ES-I3 (cell line): ENCODE results near the gene RRAGC.

Experiments used
- H3K36me3 ChIP-seq: 2 replicates; pipeline ENCODE4 v1.6.1; 2013; ENCODE audit warnings: mild to moderate bottlenecking, low read length, control low read depth, moderate library complexity; ENCODE audit not compliant: insufficient read depth
- H3K4me1 ChIP-seq: 2 replicates; pipeline ENCODE4 v1.6.1; 2013; ENCODE audit warnings: mild to moderate bottlenecking, control low read depth, low read length; ENCODE audit not compliant: insufficient read depth
- H3K9ac ChIP-seq: 2 replicates; pipeline ENCODE4 v1.6.1; 2013; ENCODE audit warnings: low read depth, mild to moderate bottlenecking, low read length, moderate library complexity
- H3K9me3 ChIP-seq: 2 replicates; pipeline ENCODE4 v1.6.1; 2013; ENCODE audit warnings: mild to moderate bottlenecking, low read length, moderate library complexity; ENCODE audit not compliant: control insufficient read depth, insufficient read depth

Gene RRAGC, protein sequence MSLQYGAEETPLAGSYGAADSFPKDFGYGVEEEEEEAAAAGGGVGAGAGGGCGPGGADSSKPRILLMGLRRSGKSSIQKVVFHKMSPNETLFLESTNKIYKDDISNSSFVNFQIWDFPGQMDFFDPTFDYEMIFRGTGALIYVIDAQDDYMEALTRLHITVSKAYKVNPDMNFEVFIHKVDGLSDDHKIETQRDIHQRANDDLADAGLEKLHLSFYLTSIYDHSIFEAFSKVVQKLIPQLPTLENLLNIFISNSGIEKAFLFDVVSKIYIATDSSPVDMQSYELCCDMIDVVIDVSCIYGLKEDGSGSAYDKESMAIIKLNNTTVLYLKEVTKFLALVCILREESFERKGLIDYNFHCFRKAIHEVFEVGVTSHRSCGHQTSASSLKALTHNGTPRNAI

DNA sequence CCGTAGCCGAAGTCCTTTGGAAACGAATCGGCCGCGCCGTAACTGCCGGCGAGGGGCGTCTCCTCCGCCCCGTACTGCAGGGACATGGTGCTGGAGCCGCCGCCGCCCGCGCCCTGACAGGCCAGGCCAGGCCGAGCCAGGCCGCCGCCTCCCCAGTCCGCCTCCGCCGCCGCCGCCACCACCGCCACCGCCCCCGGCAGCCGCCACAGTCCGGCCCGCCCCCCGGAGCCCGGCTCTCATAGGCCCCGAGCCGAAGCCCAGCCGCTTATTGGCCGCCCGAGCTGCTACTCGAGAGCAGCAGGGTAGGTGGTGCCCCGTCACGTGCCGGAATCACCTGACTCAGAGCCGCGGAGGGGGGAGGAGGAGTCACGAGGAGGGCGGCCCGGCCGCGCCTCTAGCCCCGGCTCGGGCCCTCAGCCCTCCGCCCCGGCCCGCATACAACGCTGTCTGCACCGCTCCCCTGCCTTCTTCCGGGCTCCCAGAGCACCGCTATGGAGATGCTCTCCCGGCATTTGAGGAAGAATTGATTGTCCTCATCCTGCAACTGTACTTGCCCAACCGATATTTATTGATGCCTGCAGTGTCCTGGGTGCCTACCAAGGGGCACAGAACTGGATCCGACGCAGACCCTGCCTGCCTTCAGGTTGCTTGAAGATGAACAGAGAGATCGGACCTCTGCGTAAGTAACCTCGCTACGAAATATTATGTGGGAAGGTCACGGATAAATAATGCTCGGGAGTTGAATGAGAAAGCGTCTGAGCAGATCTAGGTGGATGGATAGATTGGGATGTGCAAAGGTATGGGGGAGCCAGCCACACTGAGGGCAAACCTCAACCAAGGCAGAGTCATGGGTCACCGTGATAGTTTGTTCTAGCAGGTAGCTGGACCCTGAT is at the start of gene RRAGC:
TSS of gene RRAGC (minus strand) at position 212 of the 893 bp plus-strand sequence. CDS start at position 86, 126 bp downstream.
- no peaks in the 10 kb centered on the region for H3K9me3 ChIP-seq
- peaks cover 10% of the 10 kb centered on the region; the same call in 1 of the 2 replicates for H3K36me3 ChIP-seq
- H3K9ac ChIP-seq, result peak within 1 kb of the TSS; percentile 91
- H3K4me1 ChIP-seq, result no peaks in the 10 kb centered on the region

DNA sequence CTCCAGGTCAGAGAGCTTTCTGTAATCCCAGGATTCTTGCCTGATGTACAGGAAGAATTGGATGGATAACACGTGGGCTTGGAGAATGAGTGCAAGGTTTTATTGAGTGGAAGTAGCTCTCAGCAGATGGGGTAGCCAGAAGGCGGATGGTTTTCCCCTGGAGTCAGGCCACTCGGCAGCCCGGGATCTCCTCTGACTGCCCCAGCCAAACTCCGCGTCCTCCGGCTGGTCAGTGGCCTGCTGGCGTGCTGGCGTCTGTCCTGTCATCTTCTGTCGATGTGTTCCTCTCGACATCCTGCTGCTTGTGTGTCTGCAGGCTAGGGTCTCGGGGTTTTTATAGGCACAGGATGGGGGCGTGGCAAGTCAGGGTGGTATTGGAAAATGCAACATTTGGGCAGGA is 49.2 kb upstream of the RRAGC start:
- Histone ChIP-seq H3K4me1 (no peaks in the 10 kb centered on the region), H3K9ac (no peak overlapping the region), H3K9me3 (no peaks in the 10 kb centered on the region; the same call in 1 of the 2 replicates), H3K36me3 (no peaks in the 10 kb centered on the region)

DNA sequence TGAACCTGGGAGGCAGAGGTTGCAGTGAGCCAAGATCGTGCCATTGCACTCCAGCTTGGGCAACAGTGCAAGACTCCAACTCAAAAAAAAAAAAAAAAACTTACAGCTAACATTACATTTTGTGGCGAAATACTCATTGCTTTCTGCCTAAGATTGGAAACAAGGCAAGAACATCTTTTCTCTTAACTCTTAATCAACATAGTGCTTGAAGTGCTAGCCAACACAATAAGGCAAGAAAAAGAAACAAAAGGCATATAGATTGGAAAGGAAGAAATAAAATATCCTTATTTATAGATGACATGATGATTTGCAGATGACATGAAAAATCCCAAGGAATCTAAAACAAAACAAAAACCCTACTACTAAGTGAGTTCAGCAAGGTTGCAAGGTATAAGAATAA is 46.4 kb upstream of the RRAGC start:
- Histone ChIP-seq H3K36me3 (no peaks in the 10 kb centered on the region), H3K9me3 (no peaks in the 10 kb centered on the region; the same call in 1 of the 2 replicates), H3K4me1 (no peaks in the 10 kb centered on the region), H3K9ac (no peak overlapping the region)

DNA sequence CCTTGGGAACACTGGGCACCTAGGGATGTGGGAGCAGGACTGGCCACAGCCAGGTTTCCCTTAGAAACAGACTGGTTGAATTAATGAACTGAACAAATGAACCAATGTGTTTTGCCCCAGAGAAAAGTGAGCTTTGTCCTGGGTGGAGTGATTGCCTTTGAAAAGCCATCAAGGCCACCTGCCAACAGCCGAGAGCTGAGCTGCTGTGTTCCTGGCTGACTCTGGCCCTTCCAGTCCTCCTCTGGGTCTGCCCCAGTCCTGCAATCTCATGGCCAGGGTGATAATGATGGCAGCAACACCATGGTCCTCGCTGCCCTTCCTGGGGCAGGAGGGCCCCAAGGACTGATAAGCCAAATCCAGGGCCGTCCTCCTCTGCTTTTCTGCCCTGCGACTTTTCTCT is 40.0 kb upstream of the RRAGC start:
- Histone ChIP-seq H3K9me3 (no peaks in the 10 kb centered on the region), H3K36me3 (no peaks in the 10 kb centered on the region), H3K9ac (no peak overlapping the region), H3K4me1 (no peaks in the 10 kb centered on the region)

DNA sequence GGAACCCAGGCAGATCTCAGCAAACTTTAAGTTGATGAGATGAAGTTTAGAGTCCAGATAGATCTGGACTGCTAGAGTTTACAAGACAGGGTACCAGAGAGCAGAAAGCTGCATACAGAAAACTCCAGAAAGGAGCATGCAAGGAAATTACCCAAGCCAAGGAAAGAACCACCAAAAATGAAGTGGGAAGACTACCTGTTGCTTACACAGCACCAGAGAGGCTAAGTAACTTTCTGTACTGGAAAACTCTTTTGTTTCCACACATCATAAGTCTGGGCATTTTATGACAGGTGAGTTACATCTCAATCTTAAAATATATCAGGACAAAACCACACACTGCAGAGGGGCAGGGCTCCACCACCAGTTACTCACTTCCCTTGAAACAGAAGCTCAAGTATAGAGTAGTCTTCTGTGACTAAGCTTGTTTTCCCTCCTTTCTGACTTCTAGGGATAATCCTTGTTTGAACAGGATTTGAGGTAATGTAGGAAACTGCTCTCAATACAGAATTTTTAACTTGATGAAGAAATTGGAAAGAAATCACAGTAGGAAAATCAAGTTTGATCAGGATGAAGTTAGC is 39.2 kb upstream of the RRAGC start:
- Histone ChIP-seq H3K9me3 (no peaks in the 10 kb centered on the region), H3K36me3 (no peaks in the 10 kb centered on the region)

DNA sequence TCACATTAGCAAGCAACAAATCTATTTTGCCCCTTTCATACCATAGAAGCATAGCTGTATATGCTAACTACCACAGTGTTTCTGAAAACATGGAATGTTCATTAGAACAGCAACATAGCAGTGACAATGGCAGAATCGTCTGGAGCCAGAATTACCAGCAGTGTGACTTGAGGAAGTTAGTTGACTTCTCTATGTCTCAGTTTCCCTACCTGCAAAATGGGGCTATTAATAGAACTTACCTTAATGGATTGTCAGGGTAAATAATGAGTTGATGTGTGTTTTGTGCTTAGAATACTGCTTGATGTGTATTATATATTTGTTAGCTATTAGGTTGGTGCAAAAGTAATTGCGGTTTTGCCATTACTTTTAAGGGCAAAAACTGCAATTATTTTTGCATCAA is 36.6 kb upstream of the RRAGC start:
- Histone ChIP-seq H3K36me3 (no peaks in the 10 kb centered on the region), H3K9ac (no peak overlapping the region), H3K9me3 (no peaks in the 10 kb centered on the region), H3K4me1 (no peaks in the 10 kb centered on the region)

More for the DNA sequence above, 39.2 kb upstream of the RRAGC start:
- no peaks in the 10 kb centered on the region for H3K4me1 ChIP-seq
- H3K9ac ChIP-seq, result no peak overlapping the region

DNA sequence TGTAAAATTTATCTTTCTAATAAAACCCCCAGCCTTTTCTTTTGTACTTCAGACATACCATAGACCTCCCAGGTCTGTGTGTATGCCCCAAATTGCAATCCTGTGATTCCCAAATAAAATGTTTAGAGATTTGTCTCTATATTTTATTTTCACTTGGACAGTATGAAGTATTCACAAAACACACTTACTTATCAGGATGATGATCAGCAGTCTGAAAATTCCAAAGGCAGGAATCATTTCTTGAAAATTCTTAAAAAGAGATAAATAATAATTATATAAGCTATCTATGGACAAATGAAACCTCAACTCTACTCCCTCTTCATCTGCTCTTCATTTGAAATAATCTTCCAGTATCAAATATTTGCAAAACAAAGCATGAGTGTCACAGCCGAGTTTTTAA is 33.4 kb upstream of the RRAGC start:
- H3K9me3 ChIP-seq, result no peaks in the 10 kb centered on the region
- no peaks in the 10 kb centered on the region for H3K4me1 ChIP-seq
- no peaks in the 10 kb centered on the region for H3K36me3 ChIP-seq
- H3K9ac ChIP-seq, result no peak overlapping the region

DNA sequence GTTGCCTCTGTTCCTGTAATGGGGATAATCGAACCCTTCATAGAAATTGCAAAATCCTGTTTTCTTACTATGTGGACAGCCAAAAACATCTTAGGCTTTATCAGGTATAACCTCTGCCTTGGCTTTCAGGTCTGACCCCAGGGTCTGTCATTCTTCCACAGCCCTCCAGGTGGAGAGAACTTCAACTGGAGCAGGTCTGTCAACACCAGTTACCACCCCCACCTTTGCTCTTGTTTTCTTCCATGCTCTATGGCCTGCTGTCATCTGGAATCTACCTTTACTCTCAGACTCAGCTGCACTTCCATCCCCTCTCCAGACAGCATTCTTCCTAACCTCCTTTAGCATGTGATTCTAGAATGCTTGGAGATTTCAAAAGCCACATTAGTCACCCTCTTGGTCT is 32.2 kb upstream of the RRAGC start:
- Histone ChIP-seq H3K36me3 (no peaks in the 10 kb centered on the region), H3K9me3 (no peaks in the 10 kb centered on the region), H3K9ac (no peak overlapping the region), H3K4me1 (no peaks in the 10 kb centered on the region)

DNA sequence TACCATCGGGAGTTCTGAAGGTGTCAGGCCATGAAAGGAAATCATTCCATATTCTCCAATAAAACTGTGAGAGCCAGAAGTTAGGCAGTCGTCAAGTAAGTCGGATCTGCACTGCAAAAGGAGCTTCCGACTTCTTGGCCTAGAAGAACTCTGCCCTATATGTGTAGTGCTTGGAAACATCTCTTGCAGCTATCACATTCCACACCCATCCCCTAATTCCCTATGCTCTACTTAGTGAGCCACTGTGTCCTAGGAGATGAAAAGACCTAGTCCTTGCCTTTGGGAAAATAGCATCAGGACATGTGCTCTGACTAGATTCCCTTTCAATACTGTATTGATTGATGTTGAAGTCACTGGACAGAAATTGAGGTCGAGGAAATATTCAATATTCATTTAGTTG is 30.0 kb upstream of the RRAGC start:
- H3K9ac ChIP-seq, result no peak overlapping the region
- H3K4me1 ChIP-seq, result no peaks in the 10 kb centered on the region
- no peaks in the 10 kb centered on the region for H3K9me3 ChIP-seq
- no peaks in the 10 kb centered on the region; the same call in 1 of the 2 replicates for H3K36me3 ChIP-seq

DNA sequence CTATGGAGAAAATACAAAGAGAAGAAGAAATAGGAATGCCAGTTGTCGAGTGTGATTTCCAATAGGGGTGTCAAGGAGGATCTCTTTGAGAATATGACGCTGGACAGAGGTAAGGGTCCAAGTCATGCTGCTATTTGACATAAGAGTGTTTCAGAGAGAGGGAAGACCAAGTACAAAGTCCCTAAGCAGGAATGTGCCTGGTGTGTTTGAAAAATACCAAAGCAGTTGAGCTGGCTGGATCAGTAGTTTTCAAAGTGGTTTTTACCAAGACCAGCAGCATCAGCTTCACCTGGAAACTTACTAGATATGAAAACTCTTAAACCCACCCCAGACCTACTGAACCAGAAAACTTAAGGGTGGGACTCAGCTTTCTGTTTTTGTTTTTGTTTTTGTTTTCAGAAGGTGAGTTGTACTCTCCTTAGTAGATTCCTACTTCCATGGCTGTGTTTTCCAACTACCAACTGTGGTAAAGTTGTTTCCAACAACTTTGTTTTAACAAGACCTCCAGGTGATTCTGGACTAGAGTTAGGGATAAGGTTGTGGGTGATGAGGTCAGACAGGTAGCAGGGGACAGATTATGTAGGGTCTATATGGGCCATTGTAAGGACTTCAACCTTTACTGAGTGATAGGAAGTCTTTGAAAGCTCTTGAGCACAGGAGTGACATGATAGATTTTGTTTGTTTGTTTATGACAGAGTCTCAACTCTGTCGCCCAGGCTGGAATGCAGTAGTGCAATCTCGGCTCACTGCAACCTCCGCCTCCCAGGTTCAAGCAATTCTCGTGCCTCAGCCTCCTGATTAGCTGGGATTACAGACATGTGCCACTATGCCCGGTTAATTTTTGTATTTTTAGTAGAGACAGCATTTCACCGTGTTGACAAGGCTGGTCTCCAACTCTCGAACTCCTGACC is 29.1 kb upstream of the RRAGC start:
- Histone ChIP-seq H3K36me3 (no peaks in the 10 kb centered on the region; the same call in 1 of the 2 replicates), H3K9me3 (no peaks in the 10 kb centered on the region), H3K9ac (no peak overlapping the region)

DNA sequence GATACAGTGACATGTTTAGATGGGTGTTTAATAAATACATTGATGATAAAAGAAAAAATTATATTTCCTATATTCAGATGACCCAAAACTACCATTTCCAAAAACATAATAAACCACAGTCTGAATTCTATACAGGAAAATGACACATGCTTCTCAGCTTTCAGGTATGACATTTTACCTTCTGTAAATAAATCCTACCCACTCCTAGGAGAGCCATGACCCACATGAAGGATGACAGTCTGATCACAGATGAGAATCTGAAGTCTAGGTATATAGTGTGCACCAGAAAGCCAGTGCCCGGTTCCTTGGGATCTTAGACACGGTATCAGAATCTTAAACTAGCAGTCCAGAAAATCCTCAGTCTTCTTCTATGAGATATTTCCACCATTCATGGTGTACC is 25.5 kb upstream of the RRAGC start:
- no peak overlapping the region for H3K9ac ChIP-seq
- no peaks in the 10 kb centered on the region; the same call in 1 of the 2 replicates for H3K36me3 ChIP-seq
- no peaks in the 10 kb centered on the region for H3K4me1 ChIP-seq
- no peaks in the 10 kb centered on the region for H3K9me3 ChIP-seq

More for the DNA sequence above, 29.1 kb upstream of the RRAGC start:
- H3K4me1 ChIP-seq, result no peaks in the 10 kb centered on the region

DNA sequence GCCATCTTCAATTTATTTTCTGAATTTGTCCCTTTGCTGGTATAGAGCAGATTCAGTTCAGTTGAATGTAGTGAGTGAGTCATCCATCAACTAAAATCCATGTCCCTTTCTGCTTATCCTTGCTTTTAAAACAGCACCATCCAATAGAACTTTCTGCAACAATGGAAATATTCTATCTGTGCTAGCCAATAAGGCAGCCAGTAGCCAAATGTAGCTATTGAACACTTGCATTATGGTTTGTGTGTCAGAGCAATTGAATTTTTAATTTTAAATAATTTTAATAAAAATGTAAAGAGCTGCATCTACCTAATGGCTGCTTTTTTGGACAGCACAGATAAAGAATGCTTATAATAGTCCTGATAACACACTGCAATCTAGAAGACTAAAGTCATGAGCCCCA is 21.9 kb upstream of the RRAGC start, which contains the start of gene GJA9:
TSS of gene GJA9 (minus strand) at position 101 of the 400 bp plus-strand sequence. CDS start 5,489 bp downstream, outside the sequence.
- H3K4me1 ChIP-seq, result no peaks in the 10 kb centered on the region
- H3K9ac ChIP-seq, result no peak within 1 kb of the TSS
- H3K36me3 ChIP-seq, result no peaks in the 10 kb centered on the region; the same call in 1 of the 2 replicates
- H3K9me3 ChIP-seq, result no peaks in the 10 kb centered on the region

DNA sequence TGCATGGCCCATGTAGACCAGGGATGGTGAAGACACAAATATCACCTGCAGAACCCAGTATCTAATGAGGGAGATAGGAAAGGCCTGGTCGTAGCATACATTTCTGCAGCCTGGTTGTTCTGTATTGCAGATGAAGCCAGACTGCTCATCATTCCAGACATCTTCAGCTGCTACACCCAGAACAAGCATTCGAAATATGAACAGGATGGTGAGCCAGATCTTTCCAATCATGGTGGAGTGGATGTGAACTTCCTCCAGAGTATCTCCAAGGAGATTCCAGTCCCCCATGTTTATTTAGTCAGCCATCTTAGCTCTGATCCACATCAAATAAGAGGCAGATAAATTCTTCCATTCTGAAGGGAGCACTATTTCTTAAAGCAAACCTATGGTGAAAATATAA is 16.2 kb upstream of the RRAGC start:
- Histone ChIP-seq H3K4me1 (no peaks in the 10 kb centered on the region), H3K9me3 (no peaks in the 10 kb centered on the region), H3K9ac (no peak overlapping the region), H3K36me3 (no peaks in the 10 kb centered on the region)
